Testis (tissue), 3 donors: ENCODE results near the gene ANKRD44. TPM values are rescaled to one million over a fixed set of nuclear protein-coding genes. Genes with fewer than 3 reads are reported as not detected.

Experiments
- DNase-seq: peaks from one replicate; pipeline ENCODE4 v3.0.0-alpha.2; 2019
- H3K27ac ChIP-seq, 2 donors: fragments of 200-600 bp; sonication (generic); one replicate each; pipeline ENCODE4 v1.5.1; 2019
- H3K27me3 ChIP-seq: fragments of 200-600 bp; sonication (generic); one replicate; pipeline ENCODE4 v1.5.1; 2019
- H3K36me3 ChIP-seq: fragments of 200-600 bp; sonication (generic); one replicate; pipeline ENCODE4 v1.5.1; 2017; ENCODE audit warnings: low read depth; ENCODE audit errors: missing control alignments
- H3K4me1 ChIP-seq: fragments of 200-600 bp; sonication (generic); one replicate; pipeline ENCODE4 v1.5.1; 2019
- H3K4me3 ChIP-seq, 2 donors: fragments of 200-600 bp; sonication (generic); one replicate each; pipeline ENCODE4 v1.5.1; 2017 to 2019
- H3K9me3 ChIP-seq: fragments of 200-600 bp; sonication (generic); one replicate; pipeline ENCODE4 v1.5.1; 2017
- POLR2A ChIP-seq: fragments of 450-650 bp; IDR thresholded peaks from one replicate; pipeline ENCODE4 v1.6.1; 2017; ENCODE audit warnings: antibody characterized with exemption, mild to moderate bottlenecking, moderate library complexity
- WGBS, 2 donors: methylation state at CpG; one replicate each; pipeline ENCODE4 v1.1.5; 2018; 5-methylcytosine and 5-hydroxymethylcytosine counted together
- intact Hi-C: fragments of 100-400 bp; cut with DNase I; formaldehyde crosslinking; loops from one replicate; pipeline ENCODE4 v1.15.1; 2023; ENCODE audit warnings: low total_unique reads
- polyA plus RNA-seq: library from polyadenylated mRNA; stranded (reverse); fragments of 350-450 nt; fragmentation: Illumina TruSeq; extraction: RNeasy Lipid Tissue Mini Kit (QIAGEN cat#74804); gene quantifications from one replicate; pipeline ENCODE4 v1.2.3, GENCODE V29; 2014; ENCODE audit warnings: low read depth, low replicate concordance; ENCODE audit not compliant: insufficient read depth
- total RNA-seq, 2 donors: library from RNA; depleted of rRNA; stranded (reverse); fragments of >200 nt; gene quantifications; one replicate each; pipeline ENCODE4 v1.2.3, GENCODE V29; 2016
- TF ChIP-seq, protein P1 (sequence below), 3 experiments: fragments of 450-650 bp in 2 of 3; fragments of 200-600 bp in 1 of 3; sonication (generic) in 1 of 3; IDR thresholded peaks; one replicate each; pipeline ENCODE4 v1.5.1; 2016 to 2019; ENCODE audit warnings: antibody characterized with exemption in 3 of 3, mild to moderate bottlenecking in 2 of 3, moderate library complexity in 1 of 3

Gene ANKRD44
- total and polyA plus RNA-seq, 3 donors from 2014 or later = 11.2 to 14.5 (median 11.5) TPM

GRCh38 chr2:196993617-196994016, 317.0 kb downstream of the ANKRD44 start:
- intact Hi-C loops = no loop called here
- 90 to 95% methylated on average over 6 of the region's 6 CpGs for WGBS, 2 donors
- Histone ChIP-seq H3K27me3 (no peaks in the 10 kb centered on the region), H3K9me3 (no peaks in the 10 kb centered on the region), H3K4me1 (no peaks in the 10 kb centered on the region), H3K36me3 (no peaks in the 10 kb centered on the region), H3K4me3 (no peak overlapping the region), H3K27ac (no peak overlapping the region)
- TF ChIP-seq, protein P1, sequence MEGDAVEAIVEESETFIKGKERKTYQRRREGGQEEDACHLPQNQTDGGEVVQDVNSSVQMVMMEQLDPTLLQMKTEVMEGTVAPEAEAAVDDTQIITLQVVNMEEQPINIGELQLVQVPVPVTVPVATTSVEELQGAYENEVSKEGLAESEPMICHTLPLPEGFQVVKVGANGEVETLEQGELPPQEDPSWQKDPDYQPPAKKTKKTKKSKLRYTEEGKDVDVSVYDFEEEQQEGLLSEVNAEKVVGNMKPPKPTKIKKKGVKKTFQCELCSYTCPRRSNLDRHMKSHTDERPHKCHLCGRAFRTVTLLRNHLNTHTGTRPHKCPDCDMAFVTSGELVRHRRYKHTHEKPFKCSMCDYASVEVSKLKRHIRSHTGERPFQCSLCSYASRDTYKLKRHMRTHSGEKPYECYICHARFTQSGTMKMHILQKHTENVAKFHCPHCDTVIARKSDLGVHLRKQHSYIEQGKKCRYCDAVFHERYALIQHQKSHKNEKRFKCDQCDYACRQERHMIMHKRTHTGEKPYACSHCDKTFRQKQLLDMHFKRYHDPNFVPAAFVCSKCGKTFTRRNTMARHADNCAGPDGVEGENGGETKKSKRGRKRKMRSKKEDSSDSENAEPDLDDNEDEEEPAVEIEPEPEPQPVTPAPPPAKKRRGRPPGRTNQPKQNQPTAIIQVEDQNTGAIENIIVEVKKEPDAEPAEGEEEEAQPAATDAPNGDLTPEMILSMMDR (IDR thresholded peaks at IDR 0.05) = no peak
- no peak for TF ChIP-seq POLR2A
- no peak for DNase-seq

DNA sequence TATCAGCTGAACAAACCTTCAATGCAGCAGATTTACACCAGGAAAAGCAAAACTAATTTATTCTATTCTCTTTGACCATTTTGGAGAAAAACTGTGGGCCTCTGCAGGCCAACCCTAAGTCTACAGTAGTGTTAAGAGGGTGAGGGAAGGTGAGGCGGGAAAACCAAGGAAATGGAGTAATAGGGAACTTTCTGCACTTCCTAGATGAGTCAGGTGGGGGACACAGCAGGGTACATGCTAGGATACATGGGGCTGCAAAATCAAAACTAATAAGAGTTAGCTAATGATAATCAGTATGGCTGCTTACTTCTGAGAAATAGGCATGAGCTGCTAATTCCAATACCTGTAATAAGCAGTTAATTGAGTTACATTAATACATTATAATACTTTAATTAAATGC, 318.1 kb downstream of the ANKRD44 start:
- TF ChIP-seq POLR2A = no peak
- TF ChIP-seq, protein P1 (IDR thresholded peaks at IDR 0.05) = no peak
- WGBS, 2 donors = 89 to 100% methylated on average over 1 of the region's 1 CpG

GRCh38 chr2:196990788-196991461, 319.7 kb downstream of the ANKRD44 start:
- Histone ChIP-seq H3K27ac (no peak overlapping the region), H3K9me3 (no peaks in the 10 kb centered on the region), H3K36me3 (no peaks in the 10 kb centered on the region), H3K4me1 (no peaks in the 10 kb centered on the region), H3K27me3 (no peaks in the 10 kb centered on the region), H3K4me3 (no peak overlapping the region)
- 90 to 91% methylated on average over 10 of the region's 10 CpGs for WGBS, 2 donors
- intact Hi-C loops = no loop called here
- DNase-seq = no peak
- TF ChIP-seq, protein P1 (IDR thresholded peaks at IDR 0.05) = no peak
- TF ChIP-seq POLR2A = no peak

More for the DNA sequence above, 318.1 kb downstream of the ANKRD44 start:
- Histone ChIP-seq H3K36me3 (no peaks in the 10 kb centered on the region), H3K27me3 (no peaks in the 10 kb centered on the region), H3K27ac (no peak overlapping the region), H3K4me1 (no peaks in the 10 kb centered on the region), H3K4me3 (no peak overlapping the region), H3K9me3 (no peaks in the 10 kb centered on the region)
- DNase-seq = no peak
- intact Hi-C loops = no loop called here

DNA sequence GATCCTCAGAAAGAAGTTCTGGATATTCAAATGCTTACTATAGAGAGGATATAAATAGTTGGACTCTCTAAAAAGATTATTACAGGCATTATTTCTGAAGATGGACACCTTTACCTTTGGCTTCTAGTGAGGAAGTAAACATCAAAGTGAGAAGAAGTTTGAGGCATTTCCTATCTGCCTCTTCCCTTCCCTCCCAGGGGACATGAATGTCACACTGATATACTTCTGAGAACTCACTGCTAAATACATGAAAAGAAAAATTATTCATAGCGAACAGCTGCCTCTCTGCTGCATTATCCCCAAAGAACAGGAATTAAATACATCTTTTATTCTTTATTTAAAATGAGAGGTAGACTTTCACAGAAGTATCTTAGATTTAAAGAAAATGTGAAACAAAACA, 320.5 kb downstream of the ANKRD44 start:
- Histone ChIP-seq H3K36me3 (no peaks in the 10 kb centered on the region), H3K27me3 (no peaks in the 10 kb centered on the region), H3K4me3 (no peak overlapping the region), H3K4me1 (no peaks in the 10 kb centered on the region), H3K27ac (no peak overlapping the region), H3K9me3 (no peaks in the 10 kb centered on the region)
- WGBS, 2 donors = 84 to 86% methylated on average over 1 of the region's 1 CpG
- intact Hi-C loops = no loop called here
- TF ChIP-seq, protein P1 (IDR thresholded peaks at IDR 0.05) = no peak
- no peak for TF ChIP-seq POLR2A
- no peak for DNase-seq

- Histone ChIP-seq H3K36me3 (no peaks in the 10 kb centered on the region), H3K4me3 (no peak overlapping the region), H3K9me3 (no peaks in the 10 kb centered on the region), H3K27ac (no peak overlapping the region), H3K27me3 (no peaks in the 10 kb centered on the region), H3K4me1 (no peaks in the 10 kb centered on the region)
- no peak for DNase-seq
- intact Hi-C loops = no loop called here
- TF ChIP-seq, protein P1 (IDR thresholded peaks at IDR 0.05) = no peak
- TF ChIP-seq POLR2A = no peak
- 72 to 78% methylated on average over 4 of the region's 4 CpGs for WGBS, 2 donors
Observed at GRCh38 chr2:196989496-196989895, 321.1 kb downstream of the ANKRD44 start.
